ENCODE measurements around the gene CD59. TPM values are rescaled to one million over a fixed set of nuclear protein-coding genes. Genes with fewer than 3 reads are reported as not detected.
A peak's percentile ranks its signal among the peaks of the same experiment; 100 is the strongest.

Gene CD59
- total RNA-seq, 4 donors from 2014 or later: 476 to 717 (median 695) TPM

DNA sequence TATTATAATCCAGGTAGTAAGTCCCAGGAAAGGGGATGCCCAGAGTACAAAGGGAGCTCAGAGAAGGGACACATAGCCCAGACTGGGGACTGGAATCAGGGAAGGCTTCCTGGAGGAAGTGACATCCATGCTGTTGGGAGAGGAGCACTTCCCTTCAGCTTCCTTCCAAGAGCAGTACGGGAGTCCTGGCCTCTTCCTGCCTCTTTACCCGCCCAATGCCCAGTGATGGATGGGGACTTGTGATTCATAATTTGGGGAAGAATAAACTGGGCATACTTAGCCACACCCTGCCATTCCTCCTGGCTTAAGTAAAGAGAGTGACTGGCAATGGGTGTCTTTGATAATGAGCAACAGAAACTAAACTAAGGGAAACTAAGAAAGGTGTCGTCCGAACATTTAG, 47.1 kb downstream of the CD59 start:
- TF ChIP-seq, protein P1, sequence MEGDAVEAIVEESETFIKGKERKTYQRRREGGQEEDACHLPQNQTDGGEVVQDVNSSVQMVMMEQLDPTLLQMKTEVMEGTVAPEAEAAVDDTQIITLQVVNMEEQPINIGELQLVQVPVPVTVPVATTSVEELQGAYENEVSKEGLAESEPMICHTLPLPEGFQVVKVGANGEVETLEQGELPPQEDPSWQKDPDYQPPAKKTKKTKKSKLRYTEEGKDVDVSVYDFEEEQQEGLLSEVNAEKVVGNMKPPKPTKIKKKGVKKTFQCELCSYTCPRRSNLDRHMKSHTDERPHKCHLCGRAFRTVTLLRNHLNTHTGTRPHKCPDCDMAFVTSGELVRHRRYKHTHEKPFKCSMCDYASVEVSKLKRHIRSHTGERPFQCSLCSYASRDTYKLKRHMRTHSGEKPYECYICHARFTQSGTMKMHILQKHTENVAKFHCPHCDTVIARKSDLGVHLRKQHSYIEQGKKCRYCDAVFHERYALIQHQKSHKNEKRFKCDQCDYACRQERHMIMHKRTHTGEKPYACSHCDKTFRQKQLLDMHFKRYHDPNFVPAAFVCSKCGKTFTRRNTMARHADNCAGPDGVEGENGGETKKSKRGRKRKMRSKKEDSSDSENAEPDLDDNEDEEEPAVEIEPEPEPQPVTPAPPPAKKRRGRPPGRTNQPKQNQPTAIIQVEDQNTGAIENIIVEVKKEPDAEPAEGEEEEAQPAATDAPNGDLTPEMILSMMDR (IDR thresholded peaks at IDR 0.05 in 4 of 5, conservative IDR thresholded peaks at IDR 0.05 in 1 of 5): no peak
- no peak for TF ChIP-seq POLR2A (IDR thresholded peaks at IDR 0.05)
- Histone ChIP-seq H3K4me1 (peaks cover 21 to 39% of the 10 kb centered on the region in 2 donors), H3K36me3 (no peaks in the 10 kb centered on the region), H3K27me3 (no peaks in the 10 kb centered on the region), H3K27ac (peak overlapping the region; percentile 62 to 84 (median 80)), H3K9me3 (no peaks in the 10 kb centered on the region), H3K4me3 (no peak overlapping the region)
- in situ Hi-C loops (cut with MboI; ENCODE audit: low sequenced_read_pairs in 4 of 4): loop anchor here (5.0 to 25.0 kb wide), 4 partner anchors 324 to 527 kb away; partner anchors contain the start of genes CSTF3 (in 1 of the 4) and HIPK3 (in 1 of the 4)
- DNase-seq (no peak), ATAC-seq (no peak)
- intact Hi-C loops (cut with DNase I; ENCODE audit: low total_unique reads): loop anchor here (2.0 kb wide), 2 partner anchors 146 to 326 kb away; no protein-coding TSS in a partner anchor

- ATAC-seq (no peak), DNase-seq (no peak)
- intact Hi-C loops (cut with DNase I; ENCODE audit: low total_unique reads) (loop anchor here (2.0 kb wide), 2 partner anchors 145 to 325 kb away; no protein-coding TSS in a partner anchor), in situ Hi-C loops (cut with MboI; ENCODE audit: low sequenced_read_pairs in 4 of 4) (loop anchor here (5.0 to 25.0 kb wide), 4 partner anchors 323 to 526 kb away; partner anchors contain the start of genes CSTF3 (in 1 of the 4) and HIPK3 (in 1 of the 4))
- Histone ChIP-seq H3K4me1 (peaks cover 21 to 37% of the 10 kb centered on the region in 2 donors), H3K4me3 (no peak overlapping the region), H3K27ac (peak overlapping the region in 1 of 4 donors; percentile 78), H3K27me3 (no peaks in the 10 kb centered on the region), H3K9me3 (no peaks in the 10 kb centered on the region), H3K36me3 (no peaks in the 10 kb centered on the region)
- TF ChIP-seq, protein P1 (IDR thresholded peaks at IDR 0.05 in 4 of 5, conservative IDR thresholded peaks at IDR 0.05 in 1 of 5): peak; percentile 38 to 68 (median 60)
- no peak for TF ChIP-seq POLR2A (IDR thresholded peaks at IDR 0.05)
Measured at GRCh38 chr11:33687733-33688479, 48.3 kb downstream of the CD59 start.

GRCh38 chr11:33685082-33685481, 51.1 kb downstream of the CD59 start:
- TF ChIP-seq, protein P1 (IDR thresholded peaks at IDR 0.05 in 4 of 5, conservative IDR thresholded peaks at IDR 0.05 in 1 of 5): no peak
- TF ChIP-seq POLR2A (IDR thresholded peaks at IDR 0.05): no peak
- H3K36me3 ChIP-seq: no peaks in the 10 kb centered on the region
- H3K4me1 ChIP-seq: peaks cover 0 to 13% of the 10 kb centered on the region in 2 donors
- intact Hi-C loops (cut with DNase I; ENCODE audit: low total_unique reads): no loop called here
- no peaks in the 10 kb centered on the region for H3K27me3 ChIP-seq
- in situ Hi-C loops (cut with MboI; ENCODE audit: low sequenced_read_pairs in 4 of 4): loop anchor here (5.0 to 25.0 kb wide), 4 partner anchors 320 to 523 kb away; partner anchors contain the start of genes CSTF3 (in 1 of the 4) and HIPK3 (in 1 of the 4)
- no peaks in the 10 kb centered on the region for H3K9me3 ChIP-seq
- ATAC-seq: no peak
- H3K4me3 ChIP-seq: no peak overlapping the region
- no peak for DNase-seq
- H3K27ac ChIP-seq: no peak overlapping the region

- H3K27me3 ChIP-seq: no peaks in the 10 kb centered on the region
- no peak for TF ChIP-seq POLR2A (IDR thresholded peaks at IDR 0.05)
- TF ChIP-seq, protein P1 (IDR thresholded peaks at IDR 0.05 in 4 of 5, conservative IDR thresholded peaks at IDR 0.05 in 1 of 5): no peak
- H3K9me3 ChIP-seq: no peaks in the 10 kb centered on the region
- ATAC-seq (no peak), DNase-seq (no peak)
- intact Hi-C loops (cut with DNase I; ENCODE audit: low total_unique reads) (no loop called here), in situ Hi-C loops (cut with MboI; ENCODE audit: low sequenced_read_pairs in 4 of 4) (loop anchor here (10.0 to 25.0 kb wide), 3 partner anchors 319 to 522 kb away; partner anchors contain the start of genes CSTF3 (in 1 of the 4) and HIPK3 (in 1 of the 4))
- H3K4me1 ChIP-seq: peaks cover 0 to 3% of the 10 kb centered on the region in 2 donors
- H3K27ac ChIP-seq: no peak overlapping the region
- H3K36me3 ChIP-seq: no peaks in the 10 kb centered on the region
- H3K4me3 ChIP-seq: no peak overlapping the region
Measured at GRCh38 chr11:33684003-33684706, 52.1 kb downstream of the CD59 start.
